Left colon (tissue), 2 donors: Measurements from ENCODE around the gene GPC6. TPM values are rescaled to one million over a fixed set of nuclear protein-coding genes. Genes with fewer than 3 reads are reported as not detected.

Experiments used
- ATAC-seq: fragments of 200-7000 bp; cut with Tn5 transposase; one replicate; pipeline ENCODE4 v1.9.1; 2020; ENCODE audit warnings: mild to moderate bottlenecking, moderate library complexity
- DNase-seq, 2 donors: peaks; one replicate each; pipeline ENCODE4 v3.0.0-alpha.2; 2020
- intact Hi-C, 2 donors: fragments of 100-400 bp; cut with DNase I in 1 of 2; cut with micrococcal nuclease in 1 of 2; formaldehyde crosslinking; loops; one replicate each; pipeline versions ENCODE4 v1.11.2 to v1.14.0; 2022; cut with DNase I, micrococcal nuclease
- total RNA-seq, 2 donors: library from RNA; stranded (reverse); fragmentation: NEBNext Ultra II Directional; extraction: Animal tissue kit (Norgen Biotek cat#: 25700); gene quantifications; one replicate each; pipeline ENCODE4 v1.2.1, GENCODE V29; 2021
- donor health status: DM: no; HTN: no; CAD: no.
- donor health status: DM: yes; HTN: yes; CAD: no.

The GPC6 gene
- total RNA-seq, 2 donors from 2014 or later: 2.5 to 5.2 TPM

- ATAC-seq (no peak), DNase-seq (no peak)
- intact Hi-C loops: no loop called here
Measured at GRCh38 chr13:93948162-93948922, 721.7 kb downstream of the GPC6 start.

DNA sequence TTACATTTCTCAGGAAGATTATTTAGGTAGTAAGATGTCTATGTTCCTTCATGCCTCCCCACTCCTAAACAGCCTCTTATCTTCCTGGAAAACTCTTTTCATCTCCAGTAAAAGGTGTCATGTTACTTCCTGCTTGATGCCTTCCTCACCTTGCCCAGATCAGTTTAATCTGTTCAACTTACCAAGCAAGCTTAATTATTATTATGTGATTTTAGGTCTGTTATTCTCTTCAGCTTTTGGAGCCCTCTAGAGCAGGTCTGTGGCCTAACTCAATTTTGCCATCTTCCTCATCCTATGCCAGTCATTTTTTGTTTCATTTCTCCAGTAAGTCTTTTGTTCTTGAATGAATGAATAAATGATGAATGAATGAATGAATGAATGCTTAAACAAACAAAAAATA, 724.5 kb downstream of the GPC6 start:
- intact Hi-C loops: no loop called here

DNA sequence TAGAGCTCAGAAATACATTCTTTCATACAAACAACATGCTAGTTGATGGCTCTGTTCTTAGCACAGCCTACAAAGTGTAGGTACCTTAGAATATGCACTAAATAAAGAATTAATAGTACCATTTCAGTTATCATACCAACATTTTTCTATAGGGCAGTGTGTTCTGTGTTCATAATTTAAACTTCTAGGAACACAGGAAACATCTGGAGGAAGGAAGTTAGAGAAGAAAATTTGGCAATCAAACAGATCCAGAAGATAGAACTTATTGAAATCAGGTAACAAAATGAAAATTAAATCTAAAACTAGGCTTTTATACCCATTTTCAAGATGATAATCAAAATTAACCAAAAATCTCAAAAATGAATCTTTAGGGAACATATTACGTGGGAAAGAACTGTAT, 725.3 kb downstream of the GPC6 start:
- ATAC-seq (no peak), DNase-seq (no peak)
- intact Hi-C loops: no loop called here

More for the DNA sequence above, 724.5 kb downstream of the GPC6 start:
- no peak for ATAC-seq
- DNase-seq: no peak

DNA sequence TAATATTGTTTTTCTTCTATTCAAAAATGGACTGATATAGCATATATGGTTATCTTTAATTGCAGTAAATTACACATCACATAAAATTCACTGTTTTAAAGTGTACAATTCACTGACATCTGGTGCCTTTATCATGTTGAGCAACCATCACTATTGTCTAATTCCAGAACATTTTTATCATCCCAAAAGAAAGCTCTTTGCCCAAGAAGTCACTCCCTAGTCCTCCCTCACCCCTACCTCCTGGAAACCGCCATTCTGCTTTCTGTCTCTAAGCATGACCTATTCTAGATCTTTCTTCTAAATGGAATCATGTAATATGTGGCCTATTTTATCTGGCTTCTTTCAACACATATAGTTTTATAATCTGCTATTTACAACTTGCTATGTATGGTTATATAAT, 727.2 kb downstream of the GPC6 start:
- intact Hi-C loops: no loop called here
- DNase-seq: no peak
- no peak for ATAC-seq

GRCh38 chr13:93955904-93956303, 729.3 kb downstream of the GPC6 start:
- intact Hi-C loops: no loop called here
- no peak for ATAC-seq
- DNase-seq: no peak

DNA sequence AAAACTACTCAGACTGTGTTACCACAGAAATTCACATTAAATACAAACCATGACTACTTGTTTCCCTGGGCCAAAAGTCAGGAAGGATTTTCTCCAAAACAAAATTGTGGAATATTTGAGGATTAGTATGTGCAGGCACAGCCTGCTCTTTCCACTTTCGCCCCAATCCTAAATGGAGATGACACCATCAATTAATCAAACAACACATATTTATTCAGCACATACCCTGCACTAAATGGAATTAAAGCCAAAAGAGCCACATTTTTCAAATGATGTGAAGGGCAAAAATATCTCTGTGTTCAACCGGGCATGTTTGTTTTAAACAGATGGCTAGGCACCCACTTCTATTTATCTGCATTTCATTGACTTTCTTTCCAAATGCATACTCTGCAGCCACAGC, 729.8 kb downstream of the GPC6 start:
- ATAC-seq (no peak), DNase-seq (no peak)
- intact Hi-C loops: no loop called here

DNA sequence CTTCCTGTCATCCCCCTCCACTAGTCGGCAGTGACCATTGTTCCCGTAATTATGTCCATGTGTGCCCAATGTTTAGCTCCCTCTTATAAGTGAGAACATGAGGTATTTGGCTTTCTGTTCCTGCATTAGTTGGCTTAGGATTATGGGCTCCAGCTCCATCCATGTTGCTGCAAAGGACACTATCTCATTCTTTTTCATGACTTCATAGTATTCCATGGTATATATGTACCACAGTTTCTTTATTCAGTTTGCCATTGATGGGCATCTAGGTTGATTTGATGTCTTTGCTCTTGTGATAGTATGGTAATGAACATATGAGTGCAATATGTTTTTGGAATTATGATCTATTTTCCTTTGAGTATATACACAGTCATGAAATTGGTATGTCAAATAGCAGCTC, 730.8 kb downstream of the GPC6 start:
- no peak for DNase-seq
- intact Hi-C loops: no loop called here
- no peak for ATAC-seq

- intact Hi-C loops: no loop called here
- ATAC-seq (no peak), DNase-seq (no peak)
Measured at GRCh38 chr13:93959796-93960533, 733.4 kb downstream of the GPC6 start.

DNA sequence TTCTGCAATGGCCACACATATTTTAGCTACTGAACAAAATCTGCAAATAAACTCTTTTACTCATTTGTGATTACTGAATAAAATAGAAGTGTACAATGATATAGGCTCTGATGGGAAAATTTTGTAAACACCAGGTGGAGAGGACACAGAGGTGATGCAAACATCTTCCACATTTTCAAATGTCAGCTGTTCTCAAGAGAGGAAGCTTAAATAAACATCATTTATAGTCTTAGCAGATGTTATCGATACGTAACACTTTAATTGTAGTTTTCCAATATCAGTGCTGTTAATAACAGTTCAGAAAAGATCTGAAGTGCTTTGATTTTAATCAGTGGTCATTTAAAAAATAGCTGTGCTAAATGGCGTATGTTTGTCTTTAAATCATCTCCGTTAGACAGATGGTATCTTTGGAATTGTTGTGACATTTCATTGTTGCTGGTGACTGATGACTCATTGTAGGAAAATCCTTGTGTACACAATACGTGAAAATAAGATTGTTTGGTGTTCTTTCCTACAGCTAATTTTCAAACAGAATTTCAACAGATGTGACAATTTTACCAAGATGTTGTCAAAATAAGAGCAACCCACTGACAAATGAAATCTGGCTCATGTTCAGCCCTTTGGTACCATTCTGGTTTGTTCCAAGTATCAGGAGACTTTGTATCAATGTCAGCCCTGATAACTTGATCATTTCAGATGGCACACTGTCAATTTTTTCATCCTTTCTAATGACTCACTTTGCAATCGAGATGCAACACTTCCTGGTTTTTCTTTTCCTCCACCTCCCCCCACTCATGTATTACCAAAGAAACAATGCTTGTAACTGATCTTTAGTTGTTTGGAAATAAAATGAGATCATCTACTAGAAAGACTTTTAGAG, 736.9 kb downstream of the GPC6 start:
- intact Hi-C loops: no loop called here
- no peak for ATAC-seq

GRCh38 chr13:93964146-93964512, 737.5 kb downstream of the GPC6 start:
- no peak for ATAC-seq
- DNase-seq: no peak
- intact Hi-C loops: no loop called here

More for the DNA sequence above, 736.9 kb downstream of the GPC6 start:
- no peak for DNase-seq

GRCh38 chr13:93965587-93965986, 739.0 kb downstream of the GPC6 start:
- intact Hi-C loops: no loop called here
- ATAC-seq: no peak

DNA sequence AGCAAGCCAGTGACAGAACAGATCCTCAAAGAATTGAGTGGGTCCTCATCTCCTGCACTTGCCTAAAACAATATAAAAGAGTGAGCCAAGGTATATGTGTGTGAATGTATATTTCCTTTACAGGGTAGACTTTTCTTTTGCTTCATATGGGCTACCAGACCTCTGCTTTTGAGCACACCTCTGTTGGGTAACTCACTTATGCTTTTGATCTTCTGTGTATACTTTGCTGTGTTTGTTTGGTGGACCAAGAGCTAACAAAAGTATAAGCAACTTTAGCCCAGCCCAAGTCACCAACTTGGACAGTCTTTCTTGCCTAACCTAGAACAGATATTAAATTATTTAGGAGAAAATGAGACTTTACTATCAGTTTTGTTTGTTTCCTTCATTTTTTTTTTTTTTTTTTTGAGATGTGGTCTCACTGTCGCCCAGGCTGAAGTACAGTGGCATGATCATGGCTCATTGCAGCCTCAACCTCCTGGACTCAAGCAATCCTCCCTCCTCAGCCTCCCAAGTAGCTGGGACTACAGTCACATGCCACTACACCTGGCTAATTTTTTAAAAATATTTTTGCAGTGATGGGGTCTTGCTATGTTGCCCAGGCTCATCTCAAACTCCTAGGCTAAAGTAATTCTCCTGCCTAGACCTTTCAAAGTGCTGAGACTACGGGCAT, 739.8 kb downstream of the GPC6 start:
- intact Hi-C loops: no loop called here
- DNase-seq (no peak), ATAC-seq (no peak)

More at GRCh38 chr13:93965587-93965986, 739.0 kb downstream of the GPC6 start:
- no peak for DNase-seq

GRCh38 chr13:93967286-93967685, 740.7 kb downstream of the GPC6 start:
- ATAC-seq (no peak), DNase-seq (no peak)
- intact Hi-C loops: no loop called here

DNA sequence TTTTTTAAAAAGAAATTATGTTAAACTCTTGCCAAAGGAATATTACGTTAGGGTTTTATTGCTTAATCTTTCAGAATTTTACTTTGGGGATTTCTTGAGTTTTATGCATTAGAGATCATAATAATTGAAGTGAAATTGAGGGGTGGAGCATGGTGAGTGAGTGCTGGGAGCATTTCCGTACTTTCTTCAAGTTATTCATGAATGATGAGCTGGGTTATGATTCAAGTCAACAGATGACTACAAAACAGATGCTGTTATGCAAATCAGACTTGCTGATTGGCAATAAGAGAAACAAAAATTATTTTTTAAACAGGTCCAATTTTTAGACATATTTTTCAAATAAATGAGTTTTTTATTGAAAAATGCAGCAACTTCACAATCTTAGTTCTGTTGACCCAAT, 748.6 kb downstream of the GPC6 start:
- intact Hi-C loops: no loop called here
- DNase-seq (no peak), ATAC-seq (no peak)

DNA sequence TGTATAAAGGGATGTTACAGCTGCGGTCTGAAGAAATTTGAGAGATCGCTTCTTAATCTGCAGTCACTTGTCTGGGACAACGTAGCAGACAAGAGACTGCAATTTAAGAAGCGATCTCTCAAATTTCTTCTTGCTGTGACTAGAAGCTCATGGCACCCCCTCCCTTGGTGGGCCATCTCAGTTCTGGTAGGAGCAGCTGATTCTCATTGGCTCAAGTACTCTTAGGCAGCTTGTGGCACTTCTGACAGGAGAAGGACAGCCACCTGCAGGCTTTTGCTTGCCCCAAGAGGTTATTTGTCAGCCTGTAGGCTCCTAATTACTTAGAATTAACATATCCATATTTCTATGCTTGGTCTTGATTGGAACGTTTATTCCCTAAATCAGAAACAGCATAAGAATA, 749.9 kb downstream of the GPC6 start:
- no peak for ATAC-seq
- no peak for DNase-seq
- intact Hi-C loops: no loop called here

DNA sequence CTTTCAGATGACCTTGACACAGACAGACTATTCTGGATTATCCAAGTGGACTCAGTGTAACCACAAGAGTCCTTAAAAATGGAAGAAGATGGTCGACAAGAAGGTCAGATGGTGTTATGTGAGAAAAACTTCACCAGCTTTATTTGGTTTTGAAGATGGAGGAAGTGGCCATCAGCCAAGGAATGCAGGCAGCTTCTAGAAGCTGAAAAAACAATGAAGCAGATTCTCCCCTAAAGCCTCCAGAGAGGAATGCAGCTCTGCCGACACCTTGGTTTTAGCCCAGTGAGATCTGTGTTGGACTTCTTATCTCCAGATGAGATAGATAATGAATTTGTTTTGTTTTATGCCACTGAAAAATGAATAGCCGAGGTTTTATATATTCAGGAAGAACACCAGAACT, 751.4 kb downstream of the GPC6 start:
- intact Hi-C loops: no loop called here
- ATAC-seq (no peak), DNase-seq (no peak)

- DNase-seq: no peak
- intact Hi-C loops: no loop called here
- no peak for ATAC-seq
Measured at GRCh38 chr13:93981426-93981977, 754.9 kb downstream of the GPC6 start.

DNA sequence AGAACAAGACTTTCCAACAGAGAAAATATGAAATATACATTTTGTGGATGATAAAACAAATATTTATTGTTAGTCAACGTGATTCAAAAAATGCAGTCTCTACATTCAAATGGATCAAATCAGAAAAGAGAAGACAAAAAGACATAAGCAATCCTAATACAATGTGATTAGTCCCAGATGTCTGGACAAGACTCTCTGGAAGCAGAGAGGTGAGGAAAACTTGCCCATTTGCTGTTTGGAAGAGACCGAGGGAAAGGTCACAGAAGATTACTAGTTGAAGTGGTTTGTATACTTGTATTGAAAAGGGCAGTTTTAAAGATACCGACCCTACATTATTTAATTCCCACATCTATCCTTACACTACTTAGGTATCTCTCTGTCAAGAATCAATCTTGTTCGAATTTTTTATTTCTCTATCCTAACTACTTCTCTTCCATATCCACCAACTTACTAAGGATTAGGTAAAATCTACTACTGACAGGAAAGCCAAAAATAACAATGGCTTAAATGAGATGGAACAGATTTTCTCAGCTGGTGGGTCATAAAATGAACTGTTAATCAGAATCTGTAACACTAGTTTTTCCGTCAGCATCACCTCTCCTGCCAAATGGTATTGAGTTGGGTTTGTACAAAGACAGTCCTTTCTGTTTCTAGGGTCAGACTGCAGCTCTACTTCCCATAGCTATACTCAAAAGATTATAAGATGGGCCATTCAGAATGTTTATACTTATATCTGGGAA, 755.7 kb downstream of the GPC6 start:
- no peak for ATAC-seq
- no peak for DNase-seq
- intact Hi-C loops: no loop called here
